H1 (cell line): ENCODE measurements around the gene CCDC184. TPM values are rescaled to one million over a fixed set of nuclear protein-coding genes. Genes with fewer than 3 reads are reported as not detected.
A peak's percentile ranks its signal among the peaks of the same experiment; 100 is the strongest.

Source experiments
- CTCF ChIA-PET: fragments of 300-600 bp; sonication (Branson Sonifier 250); formaldehyde crosslinking; loops from one replicate; lab custom pipeline; 2021; ENCODE audit not compliant: partially characterized antibody; lab: Charles Lee
- POLR2A ChIA-PET: fragments of 300-600 bp; sonication (Branson Sonifier 250); formaldehyde crosslinking; loops from one replicate; lab custom pipeline; 2021; ENCODE audit warnings: inconsistent platforms; ENCODE audit not compliant: partially characterized antibody; lab: Charles Lee
- DNase-seq, 2 experiments: peaks; one replicate each; pipeline versions ENCODE4 v3.0.0 to v3.0.0-alpha.2; 2010 to 2022; ENCODE audit warnings: low spot score in 2 of 2, low read depth in 1 of 2, mixed read lengths in 1 of 2
- FAIRE-seq: peaks from 2 replicates; lab custom pipeline; 2011; peaks lifted over from hg19 to GRCh38; lab: Jason Lieb, UNC
- H2AFZ ChIP-seq: 2 replicates; pipeline ENCODE4 v1.8.1; 2012; ENCODE audit warnings: low read length, inconsistent platforms
- H2AK5ac ChIP-seq: 2 replicates; pipeline ENCODE4 v1.6.1; 2013; ENCODE audit warnings: low read depth, low read length
- H2BK120ac ChIP-seq: replicated peaks from 2 replicates; pipeline ENCODE3; 2013; ENCODE audit warnings: low read depth, low read length, inconsistent platforms
- H2BK12ac ChIP-seq: 2 replicates; pipeline ENCODE4 v1.6.1; 2013; ENCODE audit warnings: low read depth, low read length
- H2BK15ac ChIP-seq: 2 replicates; pipeline ENCODE4 v1.6.1; 2013; ENCODE audit warnings: low read length
- H2BK20ac ChIP-seq: 2 replicates; pipeline ENCODE4 v1.6.1; 2013; ENCODE audit warnings: low read length
- H2BK5ac ChIP-seq: 2 replicates; pipeline ENCODE4 v1.6.1; 2013; ENCODE audit warnings: low read depth, low read length
- H3K14ac ChIP-seq: 2 replicates; pipeline ENCODE4 v1.6.1; 2013; ENCODE audit warnings: inconsistent platforms; ENCODE audit not compliant: insufficient read length
- H3K18ac ChIP-seq: 2 replicates; pipeline ENCODE4 v1.6.1; 2013; ENCODE audit warnings: low read length; ENCODE audit errors: extremely low read depth
- H3K23ac ChIP-seq: 2 replicates; pipeline ENCODE4 v1.6.1; 2013; ENCODE audit warnings: inconsistent platforms; ENCODE audit not compliant: insufficient read length
- H3K23me2 ChIP-seq: 2 replicates; pipeline ENCODE4 v1.6.1; 2013; ENCODE audit warnings: low read depth, low read length
- H3K27ac ChIP-seq: 2 replicates; pipeline ENCODE4 v1.6.1; 2011; ENCODE audit warnings: low read depth, low read length, inconsistent platforms
- H3K27me3 ChIP-seq, 4 experiments: replicated peaks in 1 of 4; 1 replicate in 1 of 4; 2 replicates in 3 of 4; pipeline versions ENCODE4 v1.6.1 to v1.8.1; 2011 to 2013; ENCODE audit warnings: low read length in 3 of 4, mild to moderate bottlenecking in 3 of 4, inconsistent platforms in 2 of 4, mixed read lengths in 2 of 4, moderate library complexity in 1 of 4; ENCODE audit not compliant: control insufficient read depth in 3 of 4, insufficient read depth in 3 of 4; ENCODE audit errors: extremely low read depth in 1 of 4
- H3K36me3 ChIP-seq, 4 experiments: 2 replicates each; pipeline versions ENCODE4 v1.6.1 to v1.8.1; 2011 to 2013; ENCODE audit warnings: mild to moderate bottlenecking in 4 of 4, low read length in 3 of 4, moderate library complexity in 2 of 4, control low read depth in 1 of 4, inconsistent platforms in 1 of 4; ENCODE audit not compliant: insufficient read depth in 4 of 4, control insufficient read depth in 2 of 4
- H3K4ac ChIP-seq: replicated peaks from 2 replicates; pipeline ENCODE3; 2013; ENCODE audit warnings: low read length, low read depth, mixed read lengths, inconsistent platforms; ENCODE audit not compliant: insufficient read length
- H3K4me1 ChIP-seq, 4 experiments: replicated peaks in 1 of 4; 1 replicate in 1 of 4; 2 replicates in 3 of 4; pipeline versions ENCODE4 v1.6.1 to v1.8.1; 2011 to 2013; ENCODE audit warnings: low read length in 3 of 4, inconsistent platforms in 2 of 4, mixed read lengths in 1 of 4; ENCODE audit not compliant: insufficient read depth in 4 of 4, control insufficient read depth in 3 of 4
- H3K4me2 ChIP-seq, 2 experiments: 2 replicates each; pipeline versions ENCODE4 v1.6.1 to v1.8.1; 2011 to 2013; ENCODE audit warnings: low read depth in 2 of 2, low read length in 2 of 2, control low read depth in 1 of 2, inconsistent platforms in 1 of 2, mild to moderate bottlenecking in 1 of 2; ENCODE audit not compliant: insufficient read depth in 1 of 2
- H3K4me3 ChIP-seq, 4 experiments: fragments of 200-600, 300-600 bp in 1 of 4; sonication (generic), shearing (Covaris generic), sonication (Bioruptor Twin) in 1 of 4; 2 replicates each; pipeline versions ENCODE4 v1.5.1 to v1.8.1; 2011 to 2016; ENCODE audit warnings: low read length in 4 of 4, low read depth in 3 of 4, control low read depth in 2 of 4, inconsistent platforms in 2 of 4, mild to moderate bottlenecking in 2 of 4, mixed read lengths in 1 of 4, moderate library complexity in 1 of 4; ENCODE audit not compliant: insufficient read depth in 2 of 4; ENCODE audit errors: extremely low read depth in 1 of 4
- H3K56ac ChIP-seq: replicated peaks from 2 replicates; pipeline ENCODE3; 2013; ENCODE audit warnings: low read depth, mild to moderate bottlenecking, mixed read lengths, low read length, inconsistent platforms; ENCODE audit not compliant: insufficient read length
- H3K79me1 ChIP-seq: 2 replicates; pipeline ENCODE4 v1.6.1; 2013; ENCODE audit warnings: low read depth, low read length, control low read depth
- H3K79me2 ChIP-seq, 2 experiments: 2 replicates each; pipeline versions ENCODE4 v1.6.1 to v1.8.1; 2012 to 2013; ENCODE audit warnings: low read length in 2 of 2, mild to moderate bottlenecking in 2 of 2, inconsistent platforms in 1 of 2; ENCODE audit not compliant: insufficient read depth in 2 of 2, control insufficient read depth in 1 of 2
- H3K9ac ChIP-seq, 4 experiments: replicated peaks in 1 of 4; 1 replicate in 1 of 4; 2 replicates in 3 of 4; pipeline versions ENCODE4 v1.6.1 to v1.8.1; 2011 to 2013; ENCODE audit warnings: low read depth in 3 of 4, low read length in 3 of 4, control low read depth in 2 of 4, mild to moderate bottlenecking in 2 of 4, moderate library complexity in 2 of 4, inconsistent platforms in 1 of 4; ENCODE audit errors: extremely low read depth in 1 of 4
- H3K9me3 ChIP-seq, 2 experiments: 2 replicates each; pipeline versions ENCODE4 v1.6.1 to v1.8.1; 2012 to 2013; ENCODE audit warnings: mild to moderate bottlenecking in 2 of 2, moderate library complexity in 2 of 2, control low read depth in 1 of 2, inconsistent platforms in 1 of 2, low read depth in 1 of 2, low read length in 1 of 2, mixed read lengths in 1 of 2; ENCODE audit not compliant: insufficient read depth in 2 of 2
- H4K20me1 ChIP-seq, 2 experiments: replicated peaks in 1 of 2; 2 replicates each; pipeline versions ENCODE3 to v1.8.1; 2011 to 2013; ENCODE audit warnings: inconsistent platforms in 2 of 2, low read length in 2 of 2, mild to moderate bottlenecking in 1 of 2; ENCODE audit not compliant: insufficient read depth in 2 of 2, control insufficient read depth in 1 of 2
- H4K5ac ChIP-seq: 2 replicates; pipeline ENCODE4 v1.6.1; 2013; ENCODE audit warnings: low read length, low read depth, mixed read lengths, inconsistent platforms; ENCODE audit not compliant: insufficient read length
- H4K8ac ChIP-seq: 2 replicates; pipeline ENCODE4 v1.8.0; 2013; ENCODE audit warnings: mild to moderate bottlenecking, moderate library complexity, low read length, inconsistent platforms; ENCODE audit not compliant: insufficient read depth; ENCODE audit errors: extremely low read depth
- H4K91ac ChIP-seq: replicated peaks from 2 replicates; pipeline ENCODE3; 2013; ENCODE audit warnings: low read length, mixed read lengths, inconsistent platforms; ENCODE audit not compliant: insufficient read length
- ATF2 ChIP-seq: IDR thresholded peaks from 2 replicates; pipeline ENCODE4 v1.6.1; 2012; ENCODE audit warnings: low read length, inconsistent platforms
- CBX5 ChIP-seq: fragments of 300-800, 300-1000 bp; sonication (generic); IDR thresholded peaks from 2 replicates; pipeline ENCODE4 v1.7.1; 2016; ENCODE audit warnings: antibody characterized with exemption, low read length, low read depth
- NRF1 ChIP-seq: IDR thresholded peaks from 2 replicates; pipeline ENCODE4 v1.6.1; 2011; ENCODE audit warnings: mild to moderate bottlenecking, low read depth, low read length, improper control_type of control experiment
- WGBS, 2 experiments: shearing (Covaris generic) in 1 of 2; methylation state at CpG; one replicate each; pipeline versions ENCODE4 v1.1.6 to v1.1.7; 2013 to 2015; ENCODE audit warnings: low lambda C conversion rate in 2 of 2, mixed read lengths in 2 of 2, inconsistent platforms in 1 of 2, low coverage in 1 of 2, missing lambda C conversion rate in 1 of 2; ENCODE audit not compliant: insufficient replicate concordance in 2 of 2, insufficient coverage in 1 of 2, insufficient read length in 1 of 2; ENCODE audit errors: extremely low coverage in 1 of 2, missing lambda C conversion rate in 1 of 2; 5-methylcytosine and 5-hydroxymethylcytosine counted together
- polyA plus RNA-seq, 7 experiments: library from polyadenylated mRNA; depleted of rRNA in 3 of 7; stranded (reverse) in 5 of 7; unstranded in 2 of 7; fragments of >200 nt in 5 of 7; fragments of 200-250 nt in 2 of 7; gene quantifications; 1 replicate in 5 of 7; 2 replicates in 1 of 7; 4 replicates in 1 of 7; pipeline versions ENCODE4 v1.2.1 to v1.2.3, GENCODE V29; 2011 to 2013; ENCODE audit warnings: missing spikeins in 2 of 7, mixed read lengths in 2 of 7
- total RNA-seq: library from RNA; stranded (reverse); fragmentation: NEBNext Ultra II Directional; extraction: Animal tissue kit (Norgen Biotek cat#: 25700); gene quantifications from 2 replicates; pipeline ENCODE4 v1.2.1, GENCODE V29; 2021

CCDC184 gene
- total and polyA plus RNA-seq, 2 of the 8 experiments (the other 6 are each of a cell fraction or from before 2014, with no cell fraction given) = 2.2 to 3.0 TPM

- H3K4me2 ChIP-seq = peak overlapping the region; percentile 47 to 55
- H3K4ac ChIP-seq = peak overlapping the region; percentile 55
- peak overlapping the region; percentile 78 for H4K5ac ChIP-seq
- FAIRE-seq (peak; percentile 73), DNase-seq (peak in 1 of 2 experiments; percentile 51)
- no peaks in the 10 kb centered on the region for H3K27me3 ChIP-seq
- H3K14ac ChIP-seq = no peak overlapping the region
- peaks cover 16 to 69% (median 54%) of the 10 kb centered on the region in 4 experiments for H3K36me3 ChIP-seq
- ChIA-PET POLR2A (interaction anchor here (0.5 to 3.4 kb wide), 9 partner anchors 9 to 101 kb away, joined by 3 to 16 read pairs (median 4); partner anchors contain the start of genes PFKM and SENP1), CTCF (interaction anchor here (0.6 to 2.8 kb wide), 9 partner anchors 13 to 541 kb away, joined by 3 to 13 read pairs (median 4); partner anchors contain the start of gene ASB8)
- H3K9me3 ChIP-seq = no peaks in the 10 kb centered on the region
- no peak overlapping the region for H3K9ac ChIP-seq
- H3K79me2 ChIP-seq = no peaks in the 10 kb centered on the region
- peak overlapping the region; percentile 20 for H3K56ac ChIP-seq
- peak overlapping the region; percentile 0; the same call in 1 of the 2 replicates for H4K8ac ChIP-seq
- peak overlapping the region; percentile 89; the same call in 1 of the 2 replicates for H2BK5ac ChIP-seq
- H3K4me1 ChIP-seq = peaks cover 9 to 24% (median 18%) of the 10 kb centered on the region in 4 experiments
- H4K20me1 ChIP-seq = no peaks in the 10 kb centered on the region
- H3K79me1 ChIP-seq = no peaks in the 10 kb centered on the region
- 45% methylated on average over 7 of the region's 7 CpGs; no CpG with 5 or more reads in 1 of the 2 experiments for WGBS, 2 experiments
- peak overlapping the region; percentile 95 for H2BK120ac ChIP-seq
- H2AK5ac ChIP-seq = peak overlapping the region; percentile 57; the same call in 1 of the 2 replicates
- peak overlapping the region; percentile 20 for H4K91ac ChIP-seq
- no peak overlapping the region for H2AFZ ChIP-seq
- H3K23me2 ChIP-seq = no peaks in the 10 kb centered on the region
- H3K18ac ChIP-seq = peak overlapping the region; percentile 9; the same call in 1 of the 2 replicates
- no peak overlapping the region for H2BK15ac ChIP-seq
- peak overlapping the region in 1 of 4 experiments; percentile 34; a peak in 2 of 8 replicates for H3K4me3 ChIP-seq
- no peak overlapping the region for H2BK12ac ChIP-seq
- H3K27ac ChIP-seq = peak overlapping the region; percentile 56; the same call in 1 of the 2 replicates
- no peak overlapping the region for H3K23ac ChIP-seq
- H2BK20ac ChIP-seq = no peak overlapping the region
- TF ChIP-seq NRF1 (no peak), CBX5 (no peak), ATF2 (no peak)
Measured at GRCh38 chr12:48142818-48143674, 40.4 kb upstream of the CCDC184 start.
